ENCODE results near the gene MLANA.

GRCh38 chr9:5892456-5893133 is 1.9 kb downstream of the MLANA start:
- no peak for TF ChIP-seq EZH2 (IDR thresholded peaks at IDR 0.05; ENCODE audit: borderline replicate concordance, low read length)
- TF ChIP-seq, protein P1, sequence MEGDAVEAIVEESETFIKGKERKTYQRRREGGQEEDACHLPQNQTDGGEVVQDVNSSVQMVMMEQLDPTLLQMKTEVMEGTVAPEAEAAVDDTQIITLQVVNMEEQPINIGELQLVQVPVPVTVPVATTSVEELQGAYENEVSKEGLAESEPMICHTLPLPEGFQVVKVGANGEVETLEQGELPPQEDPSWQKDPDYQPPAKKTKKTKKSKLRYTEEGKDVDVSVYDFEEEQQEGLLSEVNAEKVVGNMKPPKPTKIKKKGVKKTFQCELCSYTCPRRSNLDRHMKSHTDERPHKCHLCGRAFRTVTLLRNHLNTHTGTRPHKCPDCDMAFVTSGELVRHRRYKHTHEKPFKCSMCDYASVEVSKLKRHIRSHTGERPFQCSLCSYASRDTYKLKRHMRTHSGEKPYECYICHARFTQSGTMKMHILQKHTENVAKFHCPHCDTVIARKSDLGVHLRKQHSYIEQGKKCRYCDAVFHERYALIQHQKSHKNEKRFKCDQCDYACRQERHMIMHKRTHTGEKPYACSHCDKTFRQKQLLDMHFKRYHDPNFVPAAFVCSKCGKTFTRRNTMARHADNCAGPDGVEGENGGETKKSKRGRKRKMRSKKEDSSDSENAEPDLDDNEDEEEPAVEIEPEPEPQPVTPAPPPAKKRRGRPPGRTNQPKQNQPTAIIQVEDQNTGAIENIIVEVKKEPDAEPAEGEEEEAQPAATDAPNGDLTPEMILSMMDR (conservative IDR thresholded peaks at IDR 0.05 in 1 of 2, IDR thresholded peaks at IDR 0.05 in 1 of 2; ENCODE audit: extremely low read depth in 1 of 2, insufficient read depth in 1 of 2, low read depth in 1 of 2, low read length in 2 of 2): no peak
